Activated naive CD4-positive, alpha-beta T cell treated with anti-CD3 and anti-CD28 coated beads, Interleukin-2, amount 50 U/mL, for 72 hours (primary cell): ENCODE data around the gene LYSMD4. TPM values are rescaled to one million over a fixed set of nuclear protein-coding genes. Genes with fewer than 3 reads are reported as not detected.
"Not testable (repeated sequence)": the region's sequence is repeated elsewhere in the genome, so short reads cannot be mapped to it uniquely, and the experiment has no call there.

Experiments used
- ATAC-seq, 2 donors: fragments of 150-1000 bp; cut with Tn5 transposase; 2 replicates each; pipeline ENCODE4 v1.10.0; 2021; ENCODE audit warnings: mild to moderate bottlenecking in 2 of 2, moderate library complexity in 2 of 2
- DNase-seq, 2 donors: peaks; one replicate each; pipeline ENCODE4 v3.0.0; 2021 to 2022; ENCODE audit warnings: low spot score in 2 of 2
- H3K27ac Mint-ChIP-seq, 2 donors: one replicate each; pipeline ENCODE4 v1.8.0; 2022; ENCODE audit warnings: mild to moderate bottlenecking in 2 of 2, mixed read lengths in 2 of 2
- H3K36me3 Mint-ChIP-seq, 2 donors: one replicate each; pipeline ENCODE4 v1.8.0; 2022; ENCODE audit warnings: mixed read lengths in 2 of 2
- H3K9me3 Mint-ChIP-seq, 2 donors: one replicate each; pipeline ENCODE4 v1.8.0; 2022; ENCODE audit warnings: mixed read lengths in 2 of 2
- total RNA-seq, 2 donors: library from RNA; stranded (reverse); gene quantifications; one replicate each; pipeline ENCODE4 v1.2.3, GENCODE V29; 2022

The LYSMD4 gene
- 1 to 10 TPM; 5.8 to 7.3 TPM for total RNA-seq

- peak within 1 kb of the TSS; percentile 96 to 98 for H3K27ac Mint-ChIP-seq
- peaks cover 4 to 5% of the 10 kb centered on the region in 2 donors for H3K36me3 Mint-ChIP-seq
- no peaks in the 10 kb centered on the region for H3K9me3 Mint-ChIP-seq
- peak; percentile 99 for ATAC-seq
- DNase-seq: peak; percentile 96 to 97
Measured at GRCh38 chr15:99733268-99734039, at the start of gene LYSMD4. LYSMD4 (minus strand) TSS chr15:99733437; CDS start chr15:99731999, 1,438 bp downstream.

- not testable (repeated sequence) for H3K36me3 Mint-ChIP-seq, ATAC-seq, H3K27ac Mint-ChIP-seq, H3K9me3 Mint-ChIP-seq, DNase-seq
Measured at GRCh38 chr15:99782029-99782428, 48.8 kb upstream of the LYSMD4 start.

GRCh38 chr15:99777144-99777543 is 43.9 kb upstream of the LYSMD4 start:
- no peak overlapping the region for H3K27ac Mint-ChIP-seq
- H3K36me3 Mint-ChIP-seq: peaks cover 0 to 4% of the 10 kb centered on the region in 2 donors
- peaks cover 7 to 8% of the 10 kb centered on the region in 2 donors for H3K9me3 Mint-ChIP-seq
- ATAC-seq: no peak
- DNase-seq: no peak

- Mint-ChIP-seq H3K36me3 (no peaks in the 10 kb centered on the region), H3K9me3 (no peaks in the 10 kb centered on the region), H3K27ac (no peak overlapping the region)
- ATAC-seq (no peak), DNase-seq (no peak)
Measured at GRCh38 chr15:99764522-99764921, 31.3 kb upstream of the LYSMD4 start.

GRCh38 chr15:99763827-99764226 is 30.6 kb upstream of the LYSMD4 start:
- ATAC-seq (no peak), DNase-seq (no peak)
- Mint-ChIP-seq H3K27ac (no peak overlapping the region), H3K9me3 (no peaks in the 10 kb centered on the region), H3K36me3 (no peaks in the 10 kb centered on the region)

GRCh38 chr15:99762288-99762687 is 29.1 kb upstream of the LYSMD4 start:
- Mint-ChIP-seq H3K27ac (no peak overlapping the region), H3K36me3 (no peaks in the 10 kb centered on the region), H3K9me3 (no peaks in the 10 kb centered on the region)
- DNase-seq (no peak), ATAC-seq (no peak)

GRCh38 chr15:99755692-99756409 is 22.6 kb upstream of the LYSMD4 start:
- H3K27ac Mint-ChIP-seq: no peak overlapping the region
- H3K36me3 Mint-ChIP-seq: no peaks in the 10 kb centered on the region
- peak in 1 of 2 donors; percentile 33 for DNase-seq
- ATAC-seq: peak; percentile 80 to 81
- no peaks in the 10 kb centered on the region for H3K9me3 Mint-ChIP-seq

GRCh38 chr15:99753066-99753465 is 19.8 kb upstream of the LYSMD4 start:
- DNase-seq (no peak), ATAC-seq (no peak)
- H3K36me3 Mint-ChIP-seq: no peaks in the 10 kb centered on the region
- H3K27ac Mint-ChIP-seq: no peak overlapping the region
- H3K9me3 Mint-ChIP-seq: no peaks in the 10 kb centered on the region

GRCh38 chr15:99752556-99752955 is 19.3 kb upstream of the LYSMD4 start:
- H3K27ac Mint-ChIP-seq: no peak overlapping the region
- no peak for ATAC-seq

GRCh38 chr15:99750326-99750725 is 17.1 kb upstream of the LYSMD4 start:
- H3K9me3 Mint-ChIP-seq: not testable (repeated sequence)

More at GRCh38 chr15:99752556-99752955, 19.3 kb upstream of the LYSMD4 start:
- Mint-ChIP-seq H3K36me3 (no peaks in the 10 kb centered on the region), H3K9me3 (no peaks in the 10 kb centered on the region)
- DNase-seq: no peak

GRCh38 chr15:99749386-99749785 is 16.1 kb upstream of the LYSMD4 start:
- DNase-seq (no peak), ATAC-seq (no peak)
- H3K27ac Mint-ChIP-seq: no peak overlapping the region
- no peaks in the 10 kb centered on the region for H3K9me3 Mint-ChIP-seq
- H3K36me3 Mint-ChIP-seq: no peaks in the 10 kb centered on the region

More at GRCh38 chr15:99750326-99750725, 17.1 kb upstream of the LYSMD4 start:
- ATAC-seq, H3K36me3 Mint-ChIP-seq, DNase-seq, H3K27ac Mint-ChIP-seq: not testable (repeated sequence)

- Mint-ChIP-seq H3K36me3 (no peaks in the 10 kb centered on the region), H3K9me3 (no peaks in the 10 kb centered on the region), H3K27ac (no peak overlapping the region)
- ATAC-seq (no peak), DNase-seq (no peak)
Measured at GRCh38 chr15:99745370-99746086, 12.3 kb upstream of the LYSMD4 start.

GRCh38 chr15:99744142-99744541 is 10.9 kb upstream of the LYSMD4 start:
- no peaks in the 10 kb centered on the region for H3K36me3 Mint-ChIP-seq
- no peaks in the 10 kb centered on the region for H3K9me3 Mint-ChIP-seq
- DNase-seq (no peak), ATAC-seq (no peak)
- peak overlapping the region; percentile 19 to 44 for H3K27ac Mint-ChIP-seq

GRCh38 chr15:99741835-99742234 is 8.6 kb upstream of the LYSMD4 start:
- H3K36me3 Mint-ChIP-seq: no peaks in the 10 kb centered on the region
- no peak for ATAC-seq

GRCh38 chr15:99738021-99738847 is 5.0 kb upstream of the LYSMD4 start:
- DNase-seq: no peak

More at GRCh38 chr15:99741835-99742234, 8.6 kb upstream of the LYSMD4 start:
- DNase-seq: no peak
- Mint-ChIP-seq H3K9me3 (no peaks in the 10 kb centered on the region), H3K27ac (no peak overlapping the region)

GRCh38 chr15:99736702-99737101 is 3.5 kb upstream of the LYSMD4 start:
- DNase-seq: no peak
- no peak for ATAC-seq
- Mint-ChIP-seq H3K36me3 (peaks cover 3 to 5% of the 10 kb centered on the region in 2 donors), H3K9me3 (no peaks in the 10 kb centered on the region), H3K27ac (no peak overlapping the region)

More at GRCh38 chr15:99738021-99738847, 5.0 kb upstream of the LYSMD4 start:
- Mint-ChIP-seq H3K9me3 (no peaks in the 10 kb centered on the region), H3K36me3 (peaks cover 0 to 5% of the 10 kb centered on the region in 2 donors), H3K27ac (no peak overlapping the region)
- no peak for ATAC-seq
